Measurements from ENCODE around the gene IGF2BP2. TPM values are rescaled to one million over a fixed set of nuclear protein-coding genes. Genes with fewer than 3 reads are reported as not detected.

The IGF2BP2 gene
- total and polyA plus RNA-seq, 2 donors (not counting 1 experiment from before 2014, with no cell fraction given), result 0.01 TPM; not detected in 1

DNA sequence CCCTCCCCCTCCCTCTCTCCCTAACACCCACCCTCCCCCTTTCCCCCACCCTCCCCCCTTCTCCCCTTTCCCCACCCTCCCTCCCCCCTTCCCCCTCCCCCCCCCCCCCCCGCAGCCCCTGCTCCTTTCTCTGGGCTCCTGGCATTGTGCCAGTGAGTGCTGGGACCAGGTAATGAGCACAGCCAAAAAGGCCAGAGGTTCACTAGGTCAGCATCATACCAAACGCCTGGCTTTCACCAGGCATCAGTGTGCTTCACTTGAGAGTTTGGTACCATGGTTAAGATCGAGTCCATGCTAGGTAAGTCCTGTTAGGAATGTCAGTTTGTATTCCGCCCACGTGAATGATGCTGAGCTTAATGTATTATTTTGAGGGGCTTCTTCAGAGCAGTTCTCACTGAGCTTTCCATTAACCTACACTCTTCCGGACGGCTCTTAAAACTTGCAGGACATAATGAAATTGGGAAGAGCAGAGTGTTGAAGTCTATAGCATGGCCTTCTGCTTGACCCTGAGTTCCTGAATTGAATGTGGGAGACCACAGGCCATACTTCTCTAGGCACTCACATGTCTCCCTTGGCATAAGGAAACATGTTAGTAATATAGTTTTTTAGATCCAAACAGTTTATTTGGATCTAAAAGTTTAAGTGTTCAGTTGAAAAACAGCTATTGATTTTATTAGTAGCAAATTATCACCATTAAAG, 193.2 kb downstream of the IGF2BP2 start:
- no peak overlapping the region for H3K4me3 ChIP-seq (ENCODE audit: control extremely low read depth in 1 of 5, extremely low read depth in 1 of 5, insufficient read depth in 1 of 5, low read depth in 2 of 5, low read length in 4 of 5)
- no peaks in the 10 kb centered on the region for H4K20me1 ChIP-seq (ENCODE audit: control insufficient read depth, insufficient read depth, low read length, poor library complexity, severe bottlenecking)
- H3K9me3 Mint-ChIP-seq (ENCODE audit: insufficient read depth), result no peaks in the 10 kb centered on the region
- H3K4me1 ChIP-seq (ENCODE audit: control insufficient read depth in 2 of 2, insufficient read depth in 2 of 2, low read length in 2 of 2), result no peaks in the 10 kb centered on the region
- H3K79me2 ChIP-seq (ENCODE audit: control insufficient read depth, insufficient read depth, low read length), result no peaks in the 10 kb centered on the region
- H3K4me3 Mint-ChIP-seq, result no peak overlapping the region
- H3K27me3 Mint-ChIP-seq, result no peaks in the 10 kb centered on the region
- no peaks in the 10 kb centered on the region for H3K4me1 Mint-ChIP-seq
- CTCF ChIA-PET, result no interaction called here
- no peak overlapping the region for H3K4me2 ChIP-seq (replicated peaks; ENCODE audit: low read depth, low read length, poor library complexity, severe bottlenecking)
- POLR2A ChIA-PET, result no interaction called here
- H3K27ac ChIP-seq (ENCODE audit: low read length in 2 of 2), result no peak overlapping the region
- H3K27me3 ChIP-seq (replicated peaks in 1 of 4; ENCODE audit: control extremely low read depth in 1 of 4, control insufficient read depth in 3 of 4, insufficient read depth in 4 of 4, low read length in 3 of 4), result no peaks in the 10 kb centered on the region
- TF ChIP-seq EZH2 (IDR thresholded peaks at IDR 0.05; ENCODE audit: borderline replicate concordance, insufficient read depth, low read depth, low read length, poor library complexity, severe bottlenecking), result no peak
- TF ChIP-seq, protein P1, sequence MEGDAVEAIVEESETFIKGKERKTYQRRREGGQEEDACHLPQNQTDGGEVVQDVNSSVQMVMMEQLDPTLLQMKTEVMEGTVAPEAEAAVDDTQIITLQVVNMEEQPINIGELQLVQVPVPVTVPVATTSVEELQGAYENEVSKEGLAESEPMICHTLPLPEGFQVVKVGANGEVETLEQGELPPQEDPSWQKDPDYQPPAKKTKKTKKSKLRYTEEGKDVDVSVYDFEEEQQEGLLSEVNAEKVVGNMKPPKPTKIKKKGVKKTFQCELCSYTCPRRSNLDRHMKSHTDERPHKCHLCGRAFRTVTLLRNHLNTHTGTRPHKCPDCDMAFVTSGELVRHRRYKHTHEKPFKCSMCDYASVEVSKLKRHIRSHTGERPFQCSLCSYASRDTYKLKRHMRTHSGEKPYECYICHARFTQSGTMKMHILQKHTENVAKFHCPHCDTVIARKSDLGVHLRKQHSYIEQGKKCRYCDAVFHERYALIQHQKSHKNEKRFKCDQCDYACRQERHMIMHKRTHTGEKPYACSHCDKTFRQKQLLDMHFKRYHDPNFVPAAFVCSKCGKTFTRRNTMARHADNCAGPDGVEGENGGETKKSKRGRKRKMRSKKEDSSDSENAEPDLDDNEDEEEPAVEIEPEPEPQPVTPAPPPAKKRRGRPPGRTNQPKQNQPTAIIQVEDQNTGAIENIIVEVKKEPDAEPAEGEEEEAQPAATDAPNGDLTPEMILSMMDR (IDR thresholded peaks at IDR 0.05), result no peak
- intact Hi-C loops (cut with micrococcal nuclease), result no loop called here
- H3K36me3 ChIP-seq (replicated peaks in 1 of 2; ENCODE audit: control extremely low read depth in 1 of 2, control insufficient read depth in 1 of 2, extremely low read depth in 1 of 2, insufficient read depth in 2 of 2, low read length in 1 of 2), result peaks cover 7 to 20% of the 10 kb centered on the region in 2 experiments
- peak; percentile 14 for DNase-seq
- H3K27ac Mint-ChIP-seq, result no peak overlapping the region
- 100% methylated on average over 4 of the region's 7 CpGs for WGBS (ENCODE audit: insufficient coverage)
- H2AFZ ChIP-seq (ENCODE audit: insufficient read depth, low read depth, low read length, poor library complexity, severe bottlenecking), result no peak overlapping the region
- no peaks in the 10 kb centered on the region for H3K9me3 ChIP-seq (ENCODE audit: control extremely low read depth in 1 of 3, control insufficient read depth in 2 of 3, insufficient read depth in 1 of 3, low read length in 2 of 3)
- H3K9ac ChIP-seq (ENCODE audit: low read length), result no peak overlapping the region
- no peak for ATAC-seq (ENCODE audit: low read depth)

DNA sequence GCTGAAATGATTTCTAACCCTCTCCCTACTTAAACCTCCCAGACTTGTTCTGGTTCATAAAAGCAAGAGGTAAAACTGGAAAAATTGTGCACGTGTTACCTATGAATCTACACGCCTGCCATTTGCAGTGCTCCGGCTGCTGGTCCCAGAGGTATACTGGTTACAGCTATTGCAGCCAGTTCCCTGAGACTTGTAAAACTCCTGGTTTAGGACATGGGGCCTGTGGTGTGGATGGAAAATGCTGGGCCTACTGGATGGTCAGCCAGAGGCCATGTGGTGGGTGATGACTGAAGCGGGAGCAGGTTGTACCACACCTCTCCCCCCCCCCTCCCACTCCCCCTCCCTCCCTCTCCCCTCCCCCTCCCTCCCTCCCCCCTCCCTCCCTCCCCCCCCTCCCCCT, 193.7 kb downstream of the IGF2BP2 start:
- Mint-ChIP-seq H3K27me3 (no peaks in the 10 kb centered on the region), H3K9me3 (ENCODE audit: insufficient read depth) (no peaks in the 10 kb centered on the region), H3K27ac (no peak overlapping the region), H3K4me3 (no peak overlapping the region), H3K4me1 (no peaks in the 10 kb centered on the region)
- TF ChIP-seq, protein P1 (IDR thresholded peaks at IDR 0.05), result no peak
- TF ChIP-seq EZH2 (IDR thresholded peaks at IDR 0.05; ENCODE audit: borderline replicate concordance, insufficient read depth, low read depth, low read length, poor library complexity, severe bottlenecking), result no peak
- intact Hi-C loops (cut with micrococcal nuclease), result no loop called here
- Histone ChIP-seq H4K20me1 (ENCODE audit: control insufficient read depth, insufficient read depth, low read length, poor library complexity, severe bottlenecking) (no peaks in the 10 kb centered on the region), H3K4me1 (ENCODE audit: control insufficient read depth in 2 of 2, insufficient read depth in 2 of 2, low read length in 2 of 2) (no peaks in the 10 kb centered on the region), H3K4me3 (ENCODE audit: control extremely low read depth in 1 of 5, extremely low read depth in 1 of 5, insufficient read depth in 1 of 5, low read depth in 2 of 5, low read length in 4 of 5) (no peak overlapping the region), H3K79me2 (ENCODE audit: control insufficient read depth, insufficient read depth, low read length) (no peaks in the 10 kb centered on the region), H2AFZ (ENCODE audit: insufficient read depth, low read depth, low read length, poor library complexity, severe bottlenecking) (no peak overlapping the region), H3K9me3 (ENCODE audit: control extremely low read depth in 1 of 3, control insufficient read depth in 2 of 3, insufficient read depth in 1 of 3, low read length in 2 of 3) (no peaks in the 10 kb centered on the region), H3K27me3 (replicated peaks in 1 of 4; ENCODE audit: control extremely low read depth in 1 of 4, control insufficient read depth in 3 of 4, insufficient read depth in 4 of 4, low read length in 3 of 4) (no peaks in the 10 kb centered on the region), H3K36me3 (replicated peaks in 1 of 2; ENCODE audit: control extremely low read depth in 1 of 2, control insufficient read depth in 1 of 2, extremely low read depth in 1 of 2, insufficient read depth in 2 of 2, low read length in 1 of 2) (peaks cover 8 to 23% of the 10 kb centered on the region in 2 experiments), H3K27ac (ENCODE audit: low read length in 2 of 2) (no peak overlapping the region), H3K4me2 (replicated peaks; ENCODE audit: low read depth, low read length, poor library complexity, severe bottlenecking) (no peak overlapping the region), H3K9ac (ENCODE audit: low read length) (no peak overlapping the region)
- CTCF ChIA-PET, result no interaction called here
- POLR2A ChIA-PET, result no interaction called here
- ATAC-seq (ENCODE audit: low read depth), result no peak
- WGBS (ENCODE audit: insufficient coverage), result 90% methylated on average over 3 of the region's 4 CpGs
- DNase-seq, result no peak
